Stimulated activated CD4-positive, alpha-beta T cell treated with anti-CD3 and anti-CD28 coated beads, TNF-alpha, amount 100 ng/mL, for 1 hour (primary cell): ENCODE data around the gene ITPR1.
"Not testable (repeated sequence)": the region's sequence is repeated elsewhere in the genome, so short reads cannot be mapped to it uniquely, and the experiment has no call there.

ENCODE experiments used
- DNase-seq, 3 donors: peaks; one replicate each; pipeline ENCODE4 v3.0.0-alpha.2; 2020; ENCODE audit warnings: low read depth in 3 of 3, low spot score in 1 of 3

Gene ITPR1

DNA sequence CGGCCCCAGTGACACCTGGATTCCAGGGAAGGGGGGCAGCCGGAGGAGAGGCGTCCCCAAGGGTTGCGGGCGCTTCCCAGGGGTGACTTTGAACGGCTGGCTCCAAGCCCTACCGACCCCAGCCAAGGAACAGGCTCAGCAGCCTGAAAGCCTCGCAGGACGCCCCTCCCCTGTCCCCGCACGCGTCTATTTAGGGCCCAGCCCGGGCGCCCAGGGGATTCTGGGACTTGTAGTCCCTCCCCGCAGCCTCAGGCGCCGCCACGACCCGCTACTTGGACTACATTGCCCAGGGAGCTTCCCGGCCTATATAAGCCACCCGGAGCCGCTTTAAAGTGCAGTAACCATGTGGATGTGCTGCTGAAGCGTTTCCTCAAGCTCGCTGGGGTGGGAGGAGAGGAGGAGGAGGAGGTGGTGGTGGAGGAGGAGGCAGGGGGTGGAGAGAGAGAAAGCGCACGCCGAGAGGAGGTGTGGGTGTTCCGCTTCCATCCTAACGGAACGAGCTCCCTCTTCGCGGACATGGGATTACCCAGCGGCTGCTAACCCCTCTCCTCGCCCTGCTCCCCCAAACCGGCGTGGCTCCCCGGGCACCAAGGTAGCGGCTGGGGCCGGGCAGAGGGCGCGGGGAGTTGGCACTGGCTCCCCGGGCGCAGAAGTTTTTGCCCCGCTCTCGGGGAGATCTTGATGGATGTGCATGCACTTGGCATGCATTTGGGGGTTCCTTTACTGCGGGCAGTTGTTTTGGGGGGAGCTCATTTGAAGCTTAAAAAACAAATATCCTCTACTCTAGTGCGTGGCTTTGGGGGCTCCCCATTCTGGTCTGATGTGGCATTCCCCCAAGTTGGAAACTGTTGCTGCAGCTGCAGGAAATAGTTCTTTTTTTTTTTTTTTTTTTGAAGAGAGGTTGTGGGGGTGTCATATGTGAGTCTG is at the start of gene ITPR1:
ITPR1 (plus strand) TSS at position 335 of the 927 bp plus-strand sequence. CDS start 23,144 bp downstream, outside the sequence.
- peak; percentile 91 to 99 (median 98) for DNase-seq

DNA sequence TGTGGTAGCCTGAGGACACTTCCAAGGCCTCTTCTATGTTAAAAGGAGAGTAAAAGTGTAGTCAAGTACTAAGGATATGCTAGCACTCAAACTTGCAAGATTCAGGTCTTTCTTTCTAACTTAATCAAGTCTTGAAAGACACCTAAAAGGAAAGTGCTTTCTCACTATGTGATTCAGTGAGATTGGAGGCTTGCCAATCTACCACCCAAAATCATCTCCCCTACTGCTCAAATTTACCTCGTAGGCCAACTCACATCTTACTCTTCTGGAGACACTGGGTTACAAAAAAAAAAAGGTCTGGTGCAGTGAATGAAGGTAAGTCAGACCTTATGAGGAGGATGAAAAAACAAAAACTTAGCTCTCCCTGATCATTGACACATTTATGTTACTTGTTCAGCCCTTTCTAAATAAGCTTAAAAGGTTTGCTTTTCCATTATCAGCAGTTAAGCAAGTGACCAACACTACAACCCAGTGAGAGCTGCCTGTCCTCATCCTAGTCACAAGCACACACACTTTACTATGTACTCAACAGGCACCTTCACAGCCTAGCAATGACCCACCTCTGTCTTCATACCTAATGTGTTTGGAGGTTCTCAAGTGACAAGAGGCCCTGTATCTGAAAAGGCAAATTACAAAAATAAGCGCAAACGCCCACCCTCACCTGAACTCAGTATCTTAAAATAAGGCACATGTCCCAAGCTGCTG is 45.7 kb upstream of the ITPR1 start:
- DNase-seq, result no peak

DNA sequence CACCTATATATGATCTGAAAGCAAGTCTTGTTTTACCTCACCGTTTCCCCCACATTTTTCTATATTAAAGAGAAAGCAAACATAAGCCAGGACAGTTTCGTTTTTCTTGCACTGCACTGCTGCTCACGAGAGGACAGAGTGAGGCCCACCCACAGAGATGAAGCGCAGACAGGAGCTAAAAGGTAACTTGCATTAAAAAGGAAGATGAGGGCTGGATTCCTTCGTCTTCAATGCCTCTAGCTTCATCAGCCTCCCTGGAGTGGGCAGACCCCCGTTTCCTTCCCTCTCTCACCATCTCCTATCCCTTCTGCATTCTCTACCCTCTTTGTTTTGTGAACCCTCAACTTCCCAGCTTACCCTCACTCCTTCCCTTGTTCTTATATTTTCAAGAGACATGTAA is 45.0 kb upstream of the ITPR1 start:
- no peak for DNase-seq

DNA sequence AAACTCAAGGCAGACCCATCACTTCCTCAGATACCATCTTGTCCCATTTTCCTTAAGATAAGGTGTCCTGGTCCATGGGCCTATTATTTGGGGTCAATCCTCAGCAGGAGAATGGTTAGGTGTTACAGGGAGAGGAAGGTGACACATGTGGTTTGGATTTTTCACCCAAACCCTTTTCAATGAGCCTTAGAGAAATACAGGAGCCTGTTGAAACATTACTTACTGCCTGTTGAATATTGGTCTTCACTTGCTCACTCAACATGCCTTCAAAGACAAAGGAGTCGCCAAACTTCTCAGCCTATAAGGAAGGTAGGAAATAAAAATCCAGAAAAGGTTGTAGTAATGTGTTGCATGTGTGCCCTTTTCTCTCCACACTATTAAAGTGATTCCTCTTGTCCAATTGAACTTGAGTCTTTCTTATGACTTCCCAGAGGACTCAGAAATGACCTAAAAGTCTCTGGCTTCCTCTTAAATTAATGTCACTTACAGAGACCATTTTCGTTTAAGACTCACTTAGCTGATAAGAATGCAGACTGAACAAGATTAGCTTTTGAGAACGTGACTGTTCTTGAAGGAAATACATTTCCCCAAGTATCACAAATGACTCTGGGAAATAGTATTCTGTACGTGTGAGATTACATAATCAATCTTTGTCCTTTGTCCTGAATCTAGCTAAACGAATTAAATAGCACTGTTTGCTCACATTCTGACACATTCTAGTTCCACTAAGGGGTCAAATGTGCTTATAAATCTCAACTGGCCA is 43.9 kb upstream of the ITPR1 start:
- no peak for DNase-seq

DNA sequence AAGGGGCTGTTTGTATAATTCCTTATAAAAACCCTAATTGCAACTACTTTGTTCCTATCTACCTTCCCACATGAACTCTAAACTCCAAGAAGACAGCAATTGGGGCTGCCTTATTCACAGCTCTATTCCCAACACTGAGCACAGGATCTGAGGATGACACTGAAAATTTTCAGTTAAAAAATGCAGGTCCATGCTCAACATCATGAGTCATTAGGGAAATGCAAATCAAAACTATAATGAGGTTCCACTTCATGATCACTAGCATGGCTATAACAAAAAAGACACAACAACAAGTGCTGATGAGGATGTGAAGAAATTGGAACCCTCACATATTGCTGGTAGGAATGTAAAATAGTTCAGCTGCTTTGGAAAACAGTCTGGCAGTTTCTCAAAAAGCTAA is 39.0 kb upstream of the ITPR1 start:
- DNase-seq, result no peak

DNA sequence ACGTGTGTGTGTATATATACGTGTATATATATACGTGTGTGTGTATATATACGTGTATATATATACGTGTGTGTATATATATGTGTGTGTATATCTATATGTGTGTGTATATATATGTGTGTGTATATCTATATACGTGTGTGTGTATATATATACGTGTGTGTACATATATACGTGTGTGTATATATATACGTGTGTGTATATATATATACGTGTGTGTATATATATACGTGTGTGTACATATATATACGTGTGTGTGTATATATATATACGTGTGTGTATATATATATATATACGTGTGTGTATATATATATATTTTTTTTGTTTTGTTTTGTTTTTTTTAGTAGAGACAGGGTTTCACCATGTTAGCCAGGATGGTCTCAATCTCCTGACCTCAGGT is 36.4 kb upstream of the ITPR1 start:
- DNase-seq, result not testable (repeated sequence)

DNA sequence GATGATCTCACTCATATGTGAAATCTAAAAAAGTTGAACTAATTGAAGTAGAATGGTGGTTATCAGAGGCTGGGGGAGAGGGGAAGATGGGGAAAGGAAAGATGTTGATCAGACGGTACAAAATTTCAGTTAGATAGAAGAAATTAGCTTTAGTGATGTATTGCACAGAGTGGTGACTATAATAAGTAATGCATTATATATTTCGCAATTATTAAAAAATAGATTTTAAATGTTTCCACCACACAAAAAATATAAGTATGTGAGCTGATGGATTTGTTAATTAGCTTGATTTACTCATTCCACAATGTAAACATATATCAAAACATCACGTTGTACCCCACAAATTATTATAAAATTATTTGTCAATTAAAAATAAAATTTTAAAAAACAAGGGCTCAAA is 34.2 kb upstream of the ITPR1 start:
- DNase-seq, result no peak

DNA sequence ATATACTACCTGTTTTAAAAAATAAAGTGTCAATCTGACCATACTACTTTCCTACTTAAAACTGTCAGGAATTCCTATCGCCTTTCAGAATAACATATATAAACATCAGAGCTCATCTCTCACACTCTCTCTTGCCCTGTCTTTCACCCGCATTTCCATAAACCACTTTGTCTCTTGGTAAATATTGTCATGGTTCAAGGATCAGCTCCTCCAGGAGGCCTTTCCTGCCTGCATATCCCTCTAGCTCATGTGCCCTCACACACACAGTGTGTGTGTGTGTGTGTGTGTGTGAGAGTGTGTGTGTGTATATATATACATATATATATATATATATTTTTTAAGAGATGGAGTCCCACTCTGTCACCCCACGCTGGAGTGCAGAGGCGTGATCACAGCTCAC is 32.8 kb upstream of the ITPR1 start:
- DNase-seq, result no peak

DNA sequence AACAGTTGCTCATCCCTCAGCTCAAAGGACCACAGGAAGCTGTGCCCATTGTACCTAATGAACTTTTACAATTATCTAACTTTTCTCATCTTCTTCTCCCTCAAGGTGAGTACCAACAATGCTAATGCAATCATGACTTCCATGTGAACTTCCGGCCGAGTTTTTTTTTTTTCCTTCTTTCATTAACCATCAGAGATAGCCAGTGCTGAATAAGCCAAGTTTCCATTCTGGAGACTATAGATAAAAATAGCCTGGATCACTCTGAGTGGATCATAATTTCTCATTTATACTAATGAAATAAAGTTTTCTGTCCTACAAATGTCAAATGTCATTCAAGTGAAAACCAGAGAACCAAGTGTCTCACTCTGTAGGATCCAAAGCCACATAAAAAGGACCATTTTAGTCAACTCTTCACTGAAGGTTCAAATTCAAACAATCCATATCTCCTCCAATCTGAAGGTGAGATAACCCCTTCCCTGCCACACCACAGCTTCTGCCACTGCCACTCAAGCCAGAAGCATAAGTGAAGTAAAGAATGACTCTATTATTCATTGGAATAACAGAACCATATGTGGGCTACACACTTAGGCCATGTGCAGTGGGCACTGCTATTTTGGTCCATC is 31.6 kb upstream of the ITPR1 start:
- no peak for DNase-seq

DNA sequence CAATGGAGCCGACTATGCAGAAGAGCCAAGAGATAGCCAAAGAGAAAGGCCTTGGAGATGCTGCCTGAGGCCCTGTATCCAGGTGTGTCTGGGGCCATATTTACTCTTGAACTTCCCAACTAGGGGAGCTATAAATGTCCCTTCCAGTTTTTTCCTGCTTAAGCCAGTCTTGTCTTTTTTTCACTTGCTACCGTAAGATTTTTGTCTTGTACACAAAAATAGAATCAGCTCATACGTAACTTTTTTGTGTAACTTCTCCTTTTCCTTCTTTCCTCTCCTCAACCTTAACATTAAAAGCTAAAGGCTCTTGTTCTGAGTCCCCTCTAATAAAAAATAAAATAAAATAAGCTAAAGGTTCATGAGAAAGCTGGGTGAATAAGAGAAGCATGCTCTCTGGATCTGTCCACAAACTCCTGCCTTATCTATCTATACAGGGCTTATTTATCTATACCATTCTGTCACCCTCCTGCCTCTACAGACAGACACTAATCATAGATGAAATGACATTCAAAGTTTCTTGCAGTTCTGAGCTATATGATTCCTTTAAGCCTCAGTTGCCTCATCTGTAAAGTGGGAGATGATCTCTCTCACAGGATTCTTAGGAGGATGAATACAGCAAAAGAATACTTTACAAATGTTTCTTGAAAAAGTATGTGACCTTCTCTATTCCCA is 30.6 kb upstream of the ITPR1 start:
- DNase-seq, result no peak

DNA sequence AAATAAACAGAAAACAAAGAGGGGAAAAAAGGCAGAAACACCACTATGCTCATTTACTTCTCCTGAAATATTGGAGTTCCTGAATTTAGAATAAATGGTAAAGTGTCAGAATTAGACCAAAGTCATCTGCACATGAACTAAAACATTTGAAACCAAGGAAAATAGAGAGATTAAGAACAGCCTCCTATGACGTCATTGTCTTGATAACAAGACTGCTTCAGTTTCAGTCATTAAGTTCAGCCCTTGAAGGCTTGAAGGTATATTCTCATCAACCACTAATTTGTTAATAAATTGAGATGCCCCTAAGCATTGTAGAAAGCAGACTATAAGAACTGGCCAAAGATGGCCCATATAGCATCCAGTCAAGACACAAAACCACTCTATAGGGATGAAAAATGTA is 28.6 kb upstream of the ITPR1 start:
- DNase-seq, result no peak

DNA sequence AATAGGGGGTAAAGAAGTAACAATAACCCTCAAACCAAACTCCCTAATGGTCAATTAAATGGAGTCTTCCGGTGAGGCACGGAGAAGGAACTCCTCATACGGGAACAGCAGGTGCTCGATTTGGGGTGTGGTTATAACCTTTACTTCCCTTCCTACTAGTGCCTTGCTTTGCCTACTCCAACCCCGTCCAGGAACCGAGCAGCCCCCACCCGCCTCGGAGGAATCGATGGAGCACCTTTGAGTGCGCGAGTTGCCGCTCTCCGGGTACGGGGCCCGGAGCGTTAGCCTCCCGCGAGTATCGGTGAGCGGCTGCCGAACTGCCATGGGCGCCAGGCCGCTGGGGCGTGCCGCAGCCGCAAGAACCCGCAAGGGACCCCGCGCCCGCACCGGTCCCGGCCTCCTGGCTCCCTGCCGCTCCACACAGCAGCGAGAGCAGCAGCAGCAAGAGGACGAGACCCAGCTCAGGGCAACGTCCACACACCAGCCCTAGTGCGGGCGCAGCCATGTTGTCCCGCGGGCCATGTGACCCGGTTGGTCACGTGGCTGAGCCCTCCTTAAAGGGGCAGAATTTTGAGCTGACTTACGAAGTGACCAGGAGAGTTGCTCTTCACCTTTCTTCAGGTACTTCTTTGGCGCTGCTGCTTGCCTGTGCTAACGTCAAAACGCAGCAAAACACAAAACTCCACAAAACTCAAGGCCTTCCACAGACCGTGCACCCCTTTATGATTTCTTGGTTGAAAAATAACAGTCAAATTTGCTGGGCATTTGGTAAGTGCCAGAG is 26.2 kb upstream of the ITPR1 start, which contains the start of gene SUMF1:
SUMF1 (minus strand) TSS at position 529 of the 781 bp plus-strand sequence; CDS start at position 505, 24 bp downstream.
- peak; percentile 37 to 48 (median 41) for DNase-seq

DNA sequence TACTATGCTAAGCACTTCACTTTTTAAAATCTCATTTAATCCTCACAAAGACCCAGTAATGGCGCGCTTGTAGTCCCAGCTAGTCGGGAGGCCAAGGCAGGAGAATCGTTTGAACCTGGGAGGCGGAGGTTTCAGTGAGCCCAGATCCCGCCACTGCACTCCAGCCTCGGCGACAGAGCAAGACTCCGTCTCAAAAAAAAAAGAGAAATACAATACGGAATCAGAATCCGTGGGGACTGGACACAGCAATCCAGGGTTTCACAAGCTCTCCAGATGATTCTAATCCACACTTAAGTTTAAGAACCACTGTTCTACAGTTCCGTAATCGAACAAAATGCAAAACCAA is 25.7 kb upstream of the ITPR1 start:
- no peak for DNase-seq

DNA sequence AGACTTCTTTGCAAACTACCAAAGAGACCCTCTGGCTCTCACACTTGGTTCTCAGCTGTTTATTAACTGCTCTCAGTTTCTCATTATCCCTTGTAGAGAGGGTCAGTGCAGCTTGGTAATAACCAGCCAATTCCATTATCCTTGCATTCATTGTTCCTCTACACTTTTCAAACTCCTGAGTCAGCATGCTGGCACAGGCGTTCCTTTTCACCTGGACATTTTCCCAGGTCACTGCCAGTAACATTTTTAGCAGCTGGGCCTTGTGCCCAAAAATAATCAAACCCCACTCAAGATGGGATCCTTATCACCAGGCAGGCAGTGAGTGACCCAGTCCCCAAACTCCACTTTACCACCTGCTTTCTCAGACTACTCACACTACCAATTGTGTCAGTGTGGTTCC is 21.2 kb upstream of the ITPR1 start:
- DNase-seq, result no peak

DNA sequence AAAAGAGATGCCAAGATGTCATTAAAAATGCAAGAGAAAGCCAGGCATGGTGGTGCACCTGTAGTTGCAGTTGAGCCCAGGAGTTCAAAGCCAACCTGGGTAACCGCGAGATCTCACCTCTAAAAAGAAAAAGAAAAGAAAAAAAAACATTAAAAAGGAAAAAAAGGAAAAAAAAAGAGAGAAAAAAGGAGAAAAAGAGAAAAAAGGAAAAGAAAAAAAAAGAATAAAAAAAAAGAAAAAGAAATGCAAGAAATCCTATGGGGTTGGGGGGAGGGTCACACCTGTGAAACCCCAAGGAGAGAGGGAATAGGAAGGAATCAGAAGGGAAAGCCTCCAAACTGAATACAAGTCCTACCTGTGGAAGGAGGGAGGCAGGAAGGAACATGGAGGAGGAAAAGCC is 20.8 kb upstream of the ITPR1 start:
- no peak for DNase-seq

DNA sequence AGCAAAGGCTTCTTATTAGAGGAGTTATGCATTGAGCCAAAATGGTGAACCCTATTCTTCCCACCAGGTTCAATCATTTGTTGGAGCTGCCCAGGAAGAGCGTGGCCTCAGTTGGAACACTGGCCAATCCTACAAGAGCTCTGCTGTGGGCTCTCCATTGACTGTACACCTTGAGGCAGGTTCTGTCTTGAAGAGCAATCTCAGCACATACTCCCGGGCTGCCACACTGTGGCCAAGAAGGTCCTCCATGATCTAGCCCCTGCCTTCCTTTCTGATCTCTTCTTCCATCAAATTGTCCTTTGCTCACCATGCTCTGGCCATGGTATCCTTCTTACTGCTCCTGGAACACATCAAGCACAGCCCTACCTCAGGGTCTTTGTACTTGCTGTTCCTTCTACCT is 20.4 kb upstream of the ITPR1 start:
- DNase-seq, result no peak

DNA sequence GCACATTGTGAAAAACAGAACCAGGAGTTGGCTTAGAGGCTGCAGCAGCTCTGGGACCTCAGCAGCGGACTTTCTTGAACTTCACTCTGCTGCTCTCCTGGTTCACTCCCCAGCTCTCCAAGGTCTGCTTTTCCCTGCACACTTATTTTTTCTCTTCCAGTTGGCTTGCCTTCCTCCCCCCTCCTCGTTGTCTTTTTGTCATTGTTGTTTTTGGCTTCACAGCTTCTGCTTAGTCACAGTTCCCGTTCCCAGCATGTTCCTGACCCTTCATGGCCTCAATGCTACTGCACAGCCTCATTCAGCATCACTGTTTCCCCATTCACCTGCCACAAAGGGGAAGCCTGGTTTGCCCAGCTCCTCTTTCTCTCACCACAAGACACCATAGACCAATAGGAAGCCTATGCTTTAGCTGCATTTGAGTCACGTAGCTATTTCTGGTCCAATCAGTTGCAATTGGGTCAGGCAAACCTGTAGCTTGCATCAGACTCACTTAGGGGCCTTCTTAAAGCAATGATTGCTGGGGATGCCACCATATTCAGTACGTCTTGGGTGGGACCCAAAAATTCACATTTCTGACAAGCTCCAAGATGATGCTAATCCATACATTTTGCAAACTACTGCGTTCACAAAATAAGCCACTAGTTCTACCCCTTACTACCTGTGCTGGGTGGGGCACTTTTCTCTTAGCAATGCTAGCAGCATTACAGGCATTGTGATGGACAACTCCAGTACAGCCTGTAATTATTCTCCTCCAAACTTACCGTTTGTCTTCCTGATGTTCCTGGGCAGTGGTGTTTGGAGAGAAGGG is 18.3 kb upstream of the ITPR1 start:
- no peak for DNase-seq

DNA sequence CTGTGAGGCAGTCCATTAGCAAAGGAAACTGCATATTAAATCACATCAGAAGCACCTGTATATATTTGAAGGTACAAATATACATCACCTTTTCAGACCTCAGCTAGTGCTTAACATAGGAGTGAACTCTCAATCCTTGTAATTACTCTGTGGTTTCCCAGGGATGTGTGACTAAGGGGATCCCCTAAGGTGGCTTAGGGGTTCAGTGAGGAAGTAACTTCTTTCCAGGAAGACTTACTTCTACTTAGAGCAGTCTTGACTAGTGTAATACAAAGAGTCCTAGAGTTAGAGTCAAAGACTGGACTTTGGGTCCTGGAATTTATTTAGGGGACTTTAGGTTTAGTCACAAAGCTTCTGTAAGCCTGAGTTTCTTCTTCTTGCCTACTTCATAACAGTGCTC is 17.3 kb upstream of the ITPR1 start:
- no peak for DNase-seq

DNA sequence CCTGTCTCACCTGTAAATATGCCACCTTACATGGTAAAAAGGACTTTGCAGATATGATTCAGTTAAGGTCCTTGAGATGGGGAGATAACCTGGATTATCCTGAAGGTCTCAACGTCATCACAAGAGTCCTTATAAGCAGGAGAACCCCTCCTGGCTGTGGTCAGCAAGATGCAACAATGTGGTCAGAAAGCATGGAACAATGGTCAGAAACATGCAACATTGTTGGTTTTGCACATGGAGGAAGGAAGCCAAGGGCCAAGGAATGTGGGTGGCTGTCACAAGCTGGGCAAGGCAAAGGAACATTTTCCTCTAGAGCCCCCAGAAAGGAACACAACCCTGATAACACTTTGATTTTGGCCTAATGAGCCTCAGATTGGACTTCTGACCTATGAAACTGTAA is 16.7 kb upstream of the ITPR1 start:
- DNase-seq, result no peak
